ENCODE measurements around the gene XYLT1.
"Not testable (repeated sequence)": the region's sequence is repeated elsewhere in the genome, so short reads cannot be mapped to it uniquely, and the experiment has no call there.

Gene XYLT1

DNA sequence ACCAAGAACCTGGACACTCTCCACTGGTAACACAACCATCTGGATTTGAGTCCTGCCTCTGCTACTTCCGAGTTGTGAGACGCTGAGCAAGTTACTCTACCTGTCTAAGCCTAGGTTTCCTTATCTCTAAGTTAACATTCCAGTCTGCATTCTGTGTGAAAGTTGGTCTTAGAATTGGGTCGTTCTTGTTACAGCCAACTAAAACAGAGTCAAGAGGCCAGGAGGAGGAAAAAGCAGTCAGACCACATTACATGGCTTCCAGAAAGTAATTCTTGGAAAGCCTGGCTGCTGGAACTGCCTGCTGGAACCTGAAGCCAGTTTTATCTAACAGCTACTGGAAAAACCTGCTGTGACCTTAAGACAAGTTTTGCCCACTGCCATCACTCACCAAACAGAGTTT lies 38.4 kb upstream of the XYLT1 start:
- no peaks in the 10 kb centered on the region for H3F3A ChIP-seq (ENCODE audit: low read depth)
- H3K9ac ChIP-seq (ENCODE audit: low read depth, low read length, poor library complexity, severe bottlenecking), result no peak overlapping the region
- no peaks in the 10 kb centered on the region for H3K36me3 ChIP-seq (ENCODE audit: insufficient read depth, low read length)
- no peak overlapping the region for H3K4me2 ChIP-seq (ENCODE audit: low read depth, low read length, poor library complexity, severe bottlenecking)
- H3K4me1 ChIP-seq (ENCODE audit: insufficient read depth, low read length, poor library complexity, severe bottlenecking), result no peaks in the 10 kb centered on the region
- no peaks in the 10 kb centered on the region for H4K20me1 ChIP-seq (ENCODE audit: insufficient read depth, low read length, poor library complexity, severe bottlenecking)
- TF ChIP-seq EZH2phosphoT487 (IDR thresholded peaks at IDR 0.05; ENCODE audit: borderline replicate concordance), result no peak
- TF ChIP-seq, protein P1, sequence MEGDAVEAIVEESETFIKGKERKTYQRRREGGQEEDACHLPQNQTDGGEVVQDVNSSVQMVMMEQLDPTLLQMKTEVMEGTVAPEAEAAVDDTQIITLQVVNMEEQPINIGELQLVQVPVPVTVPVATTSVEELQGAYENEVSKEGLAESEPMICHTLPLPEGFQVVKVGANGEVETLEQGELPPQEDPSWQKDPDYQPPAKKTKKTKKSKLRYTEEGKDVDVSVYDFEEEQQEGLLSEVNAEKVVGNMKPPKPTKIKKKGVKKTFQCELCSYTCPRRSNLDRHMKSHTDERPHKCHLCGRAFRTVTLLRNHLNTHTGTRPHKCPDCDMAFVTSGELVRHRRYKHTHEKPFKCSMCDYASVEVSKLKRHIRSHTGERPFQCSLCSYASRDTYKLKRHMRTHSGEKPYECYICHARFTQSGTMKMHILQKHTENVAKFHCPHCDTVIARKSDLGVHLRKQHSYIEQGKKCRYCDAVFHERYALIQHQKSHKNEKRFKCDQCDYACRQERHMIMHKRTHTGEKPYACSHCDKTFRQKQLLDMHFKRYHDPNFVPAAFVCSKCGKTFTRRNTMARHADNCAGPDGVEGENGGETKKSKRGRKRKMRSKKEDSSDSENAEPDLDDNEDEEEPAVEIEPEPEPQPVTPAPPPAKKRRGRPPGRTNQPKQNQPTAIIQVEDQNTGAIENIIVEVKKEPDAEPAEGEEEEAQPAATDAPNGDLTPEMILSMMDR (conservative IDR thresholded peaks at IDR 0.05; ENCODE audit: low read length), result no peak
- H3K9me3 ChIP-seq (ENCODE audit: insufficient read depth, low read depth, low read length), result peaks cover 6% of the 10 kb centered on the region; the same call in 1 of the 2 replicates
- H3K9me2 ChIP-seq (replicated peaks; ENCODE audit: low read depth, low read length), result no peaks in the 10 kb centered on the region
- H3K79me2 ChIP-seq (ENCODE audit: insufficient read depth, low read length), result no peaks in the 10 kb centered on the region
- H3K27me3 ChIP-seq (ENCODE audit: insufficient read depth, low read length, poor library complexity, severe bottlenecking), result no peaks in the 10 kb centered on the region
- H3K4me3 ChIP-seq (ENCODE audit: low read length, poor library complexity, severe bottlenecking), result no peak overlapping the region
- H2AFZ ChIP-seq (ENCODE audit: low read length), result no peak overlapping the region

DNA sequence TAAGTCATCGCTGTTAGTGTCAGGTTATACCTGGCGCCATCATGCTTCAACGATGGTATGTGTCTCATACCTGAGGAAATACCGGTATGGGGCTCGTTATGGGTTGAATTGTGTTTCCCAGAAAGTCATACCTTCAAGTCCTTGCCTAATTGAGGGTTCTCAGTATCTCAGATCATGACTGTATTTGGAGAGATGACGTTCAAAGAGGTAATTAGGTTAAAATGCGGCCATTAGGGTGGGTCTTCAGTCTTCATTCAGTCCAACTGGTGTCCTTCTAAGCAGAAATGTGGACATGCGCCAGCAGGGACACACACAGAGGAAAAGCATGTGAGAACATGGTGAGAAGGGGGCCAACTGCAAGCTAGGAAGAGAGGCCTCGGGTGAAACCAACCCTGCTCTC lies 37.5 kb upstream of the XYLT1 start:
- peaks cover 6% of the 10 kb centered on the region; the same call in 1 of the 2 replicates for H3K9me3 ChIP-seq (ENCODE audit: insufficient read depth, low read depth, low read length)
- H3K4me2 ChIP-seq (ENCODE audit: low read depth, low read length, poor library complexity, severe bottlenecking), result no peak overlapping the region
- no peak overlapping the region for H3K9ac ChIP-seq (ENCODE audit: low read depth, low read length, poor library complexity, severe bottlenecking)
- no peaks in the 10 kb centered on the region for H3K79me2 ChIP-seq (ENCODE audit: insufficient read depth, low read length)
- H3K9me2 ChIP-seq (replicated peaks; ENCODE audit: low read depth, low read length), result no peaks in the 10 kb centered on the region
- no peaks in the 10 kb centered on the region for H3F3A ChIP-seq (ENCODE audit: low read depth)
- no peak for TF ChIP-seq EZH2phosphoT487 (IDR thresholded peaks at IDR 0.05; ENCODE audit: borderline replicate concordance)
- TF ChIP-seq, protein P1 (conservative IDR thresholded peaks at IDR 0.05; ENCODE audit: low read length), result no peak
- H3K4me3 ChIP-seq (ENCODE audit: low read length, poor library complexity, severe bottlenecking), result no peak overlapping the region
- H3K27me3 ChIP-seq (ENCODE audit: insufficient read depth, low read length, poor library complexity, severe bottlenecking), result no peaks in the 10 kb centered on the region
- no peaks in the 10 kb centered on the region for H4K20me1 ChIP-seq (ENCODE audit: insufficient read depth, low read length, poor library complexity, severe bottlenecking)
- no peak overlapping the region for H2AFZ ChIP-seq (ENCODE audit: low read length)
- H3K36me3 ChIP-seq (ENCODE audit: insufficient read depth, low read length), result no peaks in the 10 kb centered on the region
- H3K4me1 ChIP-seq (ENCODE audit: insufficient read depth, low read length, poor library complexity, severe bottlenecking), result no peaks in the 10 kb centered on the region

DNA sequence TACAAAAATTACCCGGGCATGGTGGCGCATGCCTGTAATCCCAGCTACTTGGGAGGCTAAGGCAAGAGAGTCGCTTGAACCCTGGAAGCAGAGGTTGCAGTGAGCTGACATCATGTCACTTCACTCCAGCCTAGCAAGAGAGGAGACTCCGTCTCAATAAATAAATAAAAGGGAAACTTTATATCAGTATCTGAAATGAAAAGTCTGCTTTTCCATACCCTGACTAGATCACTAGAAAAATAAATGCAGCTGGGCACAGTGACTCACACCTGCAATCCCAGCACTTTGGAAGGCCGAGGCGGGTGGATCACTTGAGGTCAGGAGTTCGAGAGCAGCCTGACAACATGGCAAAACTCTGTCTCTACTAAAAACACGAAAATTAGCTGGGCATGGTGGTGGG lies 36.8 kb upstream of the XYLT1 start:
- H3K79me2 ChIP-seq (ENCODE audit: insufficient read depth, low read length); H3K9me3 ChIP-seq (ENCODE audit: insufficient read depth, low read depth, low read length); H3K9ac ChIP-seq (ENCODE audit: low read depth, low read length, poor library complexity, severe bottlenecking); H3K27me3 ChIP-seq (ENCODE audit: insufficient read depth, low read length, poor library complexity, severe bottlenecking); H3K9me2 ChIP-seq (replicated peaks; ENCODE audit: low read depth, low read length); H4K20me1 ChIP-seq (ENCODE audit: insufficient read depth, low read length, poor library complexity, severe bottlenecking); H3K36me3 ChIP-seq (ENCODE audit: insufficient read depth, low read length); H3K4me2 ChIP-seq (ENCODE audit: low read depth, low read length, poor library complexity, severe bottlenecking); H3K4me1 ChIP-seq (ENCODE audit: insufficient read depth, low read length, poor library complexity, severe bottlenecking); H3F3A ChIP-seq (ENCODE audit: low read depth); H3K4me3 ChIP-seq (ENCODE audit: low read length, poor library complexity, severe bottlenecking); H2AFZ ChIP-seq (ENCODE audit: low read length): not testable (repeated sequence)

DNA sequence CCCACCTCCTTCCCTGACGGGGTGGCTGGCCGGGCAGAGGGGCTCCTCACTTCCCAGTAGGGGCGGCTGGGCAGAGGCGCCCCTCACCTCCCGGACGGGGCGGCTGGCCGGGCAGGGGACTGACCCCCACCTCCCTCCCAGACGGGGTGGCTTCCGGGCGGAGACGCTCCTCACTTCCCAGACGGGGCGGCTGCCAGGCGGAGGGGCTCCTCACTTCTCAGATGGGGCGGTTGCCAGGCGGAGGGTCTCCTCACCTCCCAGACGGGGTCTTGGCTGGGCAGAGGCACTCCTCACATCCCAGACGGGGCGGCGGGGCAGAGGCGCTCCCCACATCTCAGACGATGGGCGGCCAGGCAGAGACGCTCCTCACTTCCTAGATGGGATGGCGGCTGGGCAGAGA lies 35.1 kb upstream of the XYLT1 start:
- H3K9me2 ChIP-seq (replicated peaks; ENCODE audit: low read depth, low read length); H3K4me3 ChIP-seq (ENCODE audit: low read length, poor library complexity, severe bottlenecking); H3K4me2 ChIP-seq (ENCODE audit: low read depth, low read length, poor library complexity, severe bottlenecking); H3K79me2 ChIP-seq (ENCODE audit: insufficient read depth, low read length); H3K4me1 ChIP-seq (ENCODE audit: insufficient read depth, low read length, poor library complexity, severe bottlenecking); H4K20me1 ChIP-seq (ENCODE audit: insufficient read depth, low read length, poor library complexity, severe bottlenecking); H3F3A ChIP-seq (ENCODE audit: low read depth); H3K9me3 ChIP-seq (ENCODE audit: insufficient read depth, low read depth, low read length); H3K36me3 ChIP-seq (ENCODE audit: insufficient read depth, low read length); H2AFZ ChIP-seq (ENCODE audit: low read length); H3K27me3 ChIP-seq (ENCODE audit: insufficient read depth, low read length, poor library complexity, severe bottlenecking); H3K9ac ChIP-seq (ENCODE audit: low read depth, low read length, poor library complexity, severe bottlenecking): not testable (repeated sequence)

All from Loucy (cell line).